Ishikawa (cell line): ENCODE data around the gene PAPOLG.

Source experiments
- CEBPB ChIP-seq: IDR thresholded peaks from 2 replicates; pipeline ENCODE4 v1.6.1; 2012
- CREB1 ChIP-seq: IDR thresholded peaks from 2 replicates; pipeline ENCODE4 v1.6.1; 2012; ENCODE audit warnings: low read depth
- FOXM1 ChIP-seq: IDR thresholded peaks from 2 replicates; pipeline ENCODE4 v1.6.1; 2012; ENCODE audit warnings: low read depth, borderline replicate concordance
- NFIC ChIP-seq: IDR thresholded peaks from 2 replicates; pipeline ENCODE4 v1.6.1; 2012
- RAD21 ChIP-seq: IDR thresholded peaks from 2 replicates; pipeline ENCODE4 v1.6.1; 2012; ENCODE audit warnings: low read depth
- TAF1 ChIP-seq: IDR thresholded peaks from 2 replicates; pipeline ENCODE4 v1.6.1; 2012; ENCODE audit warnings: low read depth, mild to moderate bottlenecking
- TEAD4 ChIP-seq: IDR thresholded peaks from 2 replicates; pipeline ENCODE4 v1.6.1; 2012
- YY1 ChIP-seq: IDR thresholded peaks from 2 replicates; pipeline ENCODE4 v1.6.1; 2012; ENCODE audit warnings: low read depth
- ZBTB7A ChIP-seq: IDR thresholded peaks from 2 replicates; pipeline ENCODE4 v1.6.1; 2012; ENCODE audit warnings: low read depth
- TF ChIP-seq, protein P1 (sequence below): IDR thresholded peaks from 2 replicates; pipeline ENCODE4 v1.6.1; 2012

DNA sequence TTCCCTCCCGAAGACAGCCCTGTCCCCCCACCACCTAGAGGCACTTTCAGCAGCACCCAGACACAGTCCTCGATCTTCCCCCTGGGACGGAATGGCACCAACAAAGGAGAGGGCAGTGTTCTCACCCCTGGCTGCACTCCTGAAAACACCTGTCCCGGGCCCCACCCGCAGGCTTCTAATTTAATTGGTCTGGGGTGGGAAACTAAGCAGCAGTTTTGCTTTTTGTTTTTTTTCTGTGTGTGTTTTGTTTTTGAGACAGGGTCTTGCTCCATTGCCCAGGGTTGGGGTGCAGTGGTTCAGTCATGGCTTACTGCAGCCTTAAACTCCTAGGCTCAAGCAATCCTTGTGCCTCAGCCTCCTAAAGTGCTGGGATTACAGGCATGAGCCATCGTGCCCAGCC lies 86.9 kb downstream of the PAPOLG start:
- TF ChIP-seq RAD21: no peak
- no peak for TF ChIP-seq FOXM1
- TF ChIP-seq TAF1: no peak
- no peak for TF ChIP-seq YY1
- no peak for TF ChIP-seq NFIC
- TF ChIP-seq, protein P1, sequence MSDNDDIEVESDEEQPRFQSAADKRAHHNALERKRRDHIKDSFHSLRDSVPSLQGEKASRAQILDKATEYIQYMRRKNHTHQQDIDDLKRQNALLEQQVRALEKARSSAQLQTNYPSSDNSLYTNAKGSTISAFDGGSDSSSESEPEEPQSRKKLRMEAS: no peak
- TF ChIP-seq CREB1: no peak
- no peak for TF ChIP-seq ZBTB7A
- no peak for TF ChIP-seq TEAD4
- no peak for TF ChIP-seq CEBPB
